Kidney epithelial cell (primary cell): ENCODE data around the gene TMEM119. TPM values are rescaled to one million over a fixed set of nuclear protein-coding genes. Genes with fewer than 3 reads are reported as not detected.

ENCODE experiments used
- DNase-seq: peaks from one replicate; pipeline ENCODE4 v3.0.0-alpha.2; 2010; ENCODE audit warnings: low read depth
- H3K27me3 ChIP-seq: 2 replicates; pipeline ENCODE4 v1.6.0; 2011; ENCODE audit warnings: low read length; ENCODE audit not compliant: control insufficient read depth, insufficient read depth
- H3K36me3 ChIP-seq: 2 replicates; pipeline ENCODE4 v1.5.1; 2011; ENCODE audit warnings: low read length; ENCODE audit not compliant: control insufficient read depth, insufficient read depth
- H3K4me3 ChIP-seq: 2 replicates; pipeline ENCODE4 v1.5.1; 2011; ENCODE audit warnings: low read depth, mild to moderate bottlenecking, control low read depth, low read length
- total RNA-seq: library from RNA; depleted of rRNA; stranded (reverse); fragments of >200 nt; gene quantifications from 2 replicates; pipeline ENCODE4 v1.2.3, GENCODE V29; 2015
- TF ChIP-seq, protein P1 (sequence below): IDR thresholded peaks from 2 replicates; pipeline ENCODE4 v1.5.1; 2011; ENCODE audit warnings: mild to moderate bottlenecking, moderate library complexity, low read length, control low read depth, inconsistent platforms; ENCODE audit not compliant: insufficient read depth, poor library complexity, severe bottlenecking

Gene TMEM119
- total RNA-seq, 1 donor from 2014 or later, result not detected

DNA sequence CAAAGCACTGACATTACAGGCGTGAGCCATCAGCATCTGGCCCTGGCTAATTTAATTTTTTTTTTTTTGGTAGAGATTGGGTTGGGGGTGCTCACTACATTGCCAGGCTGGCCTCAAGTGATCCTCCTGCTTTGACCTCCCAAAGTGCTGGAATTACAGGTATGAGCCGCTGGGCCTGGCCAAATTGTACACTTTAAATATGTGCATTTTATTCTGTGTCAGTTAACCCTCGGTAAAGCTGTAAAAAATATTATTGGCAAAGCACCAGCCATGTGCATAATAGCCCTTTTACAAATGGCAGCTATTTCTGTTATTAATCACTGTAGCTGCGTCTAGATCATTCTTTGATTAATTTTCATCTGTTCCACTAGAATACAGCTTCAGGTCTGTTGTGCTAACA is 12.0 kb downstream of the TMEM119 start:
- Histone ChIP-seq H3K36me3 (no peaks in the 10 kb centered on the region), H3K4me3 (no peak overlapping the region), H3K27me3 (peaks cover 8% of the 10 kb centered on the region)
- no peak for DNase-seq
- TF ChIP-seq, protein P1, sequence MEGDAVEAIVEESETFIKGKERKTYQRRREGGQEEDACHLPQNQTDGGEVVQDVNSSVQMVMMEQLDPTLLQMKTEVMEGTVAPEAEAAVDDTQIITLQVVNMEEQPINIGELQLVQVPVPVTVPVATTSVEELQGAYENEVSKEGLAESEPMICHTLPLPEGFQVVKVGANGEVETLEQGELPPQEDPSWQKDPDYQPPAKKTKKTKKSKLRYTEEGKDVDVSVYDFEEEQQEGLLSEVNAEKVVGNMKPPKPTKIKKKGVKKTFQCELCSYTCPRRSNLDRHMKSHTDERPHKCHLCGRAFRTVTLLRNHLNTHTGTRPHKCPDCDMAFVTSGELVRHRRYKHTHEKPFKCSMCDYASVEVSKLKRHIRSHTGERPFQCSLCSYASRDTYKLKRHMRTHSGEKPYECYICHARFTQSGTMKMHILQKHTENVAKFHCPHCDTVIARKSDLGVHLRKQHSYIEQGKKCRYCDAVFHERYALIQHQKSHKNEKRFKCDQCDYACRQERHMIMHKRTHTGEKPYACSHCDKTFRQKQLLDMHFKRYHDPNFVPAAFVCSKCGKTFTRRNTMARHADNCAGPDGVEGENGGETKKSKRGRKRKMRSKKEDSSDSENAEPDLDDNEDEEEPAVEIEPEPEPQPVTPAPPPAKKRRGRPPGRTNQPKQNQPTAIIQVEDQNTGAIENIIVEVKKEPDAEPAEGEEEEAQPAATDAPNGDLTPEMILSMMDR, result no peak

DNA sequence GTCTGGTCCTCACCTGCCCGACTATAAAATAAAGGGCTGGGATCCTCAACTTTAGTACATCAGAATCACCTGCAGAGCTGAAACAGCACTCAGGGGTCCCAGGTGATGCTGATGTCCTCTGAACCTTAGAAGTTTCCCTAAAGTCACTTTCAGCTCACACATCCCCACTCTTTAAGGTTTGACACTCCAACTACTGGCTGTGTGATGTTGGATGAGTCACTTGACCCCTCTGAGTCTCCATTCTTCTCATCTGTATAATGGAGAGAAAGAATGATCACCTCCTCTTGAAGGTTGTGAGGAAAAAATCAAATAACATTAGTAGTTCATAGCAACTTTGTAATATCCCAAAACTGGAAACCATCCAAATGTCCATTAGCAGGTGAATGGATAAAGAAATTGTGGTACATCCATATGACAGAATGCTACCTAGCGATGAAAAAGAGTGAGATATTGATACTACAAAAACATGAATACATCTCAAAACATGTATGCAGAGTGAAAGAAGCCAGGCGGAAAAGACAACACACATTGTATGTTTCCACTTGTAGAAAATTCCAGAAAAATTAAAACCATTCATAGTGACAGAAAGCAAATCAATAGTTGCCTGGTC is 13.3 kb downstream of the TMEM119 start:
- TF ChIP-seq, protein P1, result no peak
- DNase-seq, result no peak
- Histone ChIP-seq H3K4me3 (no peak overlapping the region), H3K36me3 (no peaks in the 10 kb centered on the region), H3K27me3 (peaks cover 6% of the 10 kb centered on the region)

DNA sequence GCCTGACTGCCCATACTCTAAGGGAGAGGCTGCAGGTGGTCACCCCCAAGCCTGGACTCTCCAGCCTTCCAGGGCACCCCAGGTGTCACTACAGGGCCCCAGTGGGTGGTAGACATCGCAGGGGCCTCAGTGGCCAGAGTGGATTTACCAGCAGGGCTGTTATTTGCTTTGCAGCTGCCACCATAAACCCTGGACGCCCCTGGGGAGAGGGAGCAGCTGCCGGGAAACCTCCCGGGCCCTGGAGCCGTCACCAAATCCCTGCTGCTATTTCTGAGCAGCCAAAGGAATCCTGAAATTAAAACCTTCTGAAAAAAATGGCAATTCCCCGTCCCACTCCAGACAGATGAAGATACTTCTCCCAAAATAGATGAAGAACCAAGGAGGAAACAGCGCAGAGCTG is 13.9 kb downstream of the TMEM119 start:
- TF ChIP-seq, protein P1, result no peak
- Histone ChIP-seq H3K4me3 (no peak overlapping the region), H3K36me3 (no peaks in the 10 kb centered on the region)

DNA sequence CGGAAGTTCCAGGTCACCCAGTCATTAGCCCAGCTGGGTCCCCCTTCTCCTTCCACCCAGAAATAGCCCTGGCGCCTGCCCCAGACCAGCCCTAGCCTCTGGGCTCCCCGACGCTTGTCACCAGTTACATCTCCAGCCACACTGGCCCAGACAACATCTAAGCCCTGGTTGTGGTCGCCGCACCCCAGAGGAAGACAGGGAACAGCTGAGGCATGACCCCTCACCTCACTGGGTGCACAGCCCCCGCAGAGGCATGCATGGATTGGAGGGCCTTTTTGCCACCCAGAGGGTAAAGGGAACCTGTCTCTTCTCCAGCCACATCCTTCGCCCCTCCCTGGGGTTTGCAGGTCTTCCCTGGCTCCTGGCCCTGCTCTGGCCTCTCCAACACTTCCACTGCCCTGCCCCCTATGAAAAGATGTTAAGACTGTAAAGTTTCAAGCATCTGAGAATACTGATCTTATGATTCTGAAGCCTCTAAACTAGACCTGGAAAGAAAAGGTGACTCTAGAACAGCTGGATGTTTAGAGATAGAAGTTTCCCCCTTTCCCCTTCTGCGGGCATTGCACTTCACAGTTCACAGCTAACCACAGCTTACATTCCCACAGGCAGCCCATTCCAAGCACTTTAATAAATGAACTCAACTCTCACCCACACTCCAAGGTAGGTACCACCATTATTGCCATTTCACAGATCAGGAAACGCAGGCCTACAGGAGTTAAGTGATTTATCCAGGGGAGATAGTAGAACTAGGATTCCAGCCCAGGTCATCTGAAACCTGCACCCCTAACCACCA is 14.7 kb downstream of the TMEM119 start:
- H3K36me3 ChIP-seq, result no peaks in the 10 kb centered on the region
- no peak overlapping the region for H3K4me3 ChIP-seq
- peaks cover 4% of the 10 kb centered on the region for H3K27me3 ChIP-seq
- DNase-seq, result no peak
- TF ChIP-seq, protein P1, result no peak

More for the DNA sequence above, 13.9 kb downstream of the TMEM119 start:
- no peak for DNase-seq
- H3K27me3 ChIP-seq, result peaks cover 4% of the 10 kb centered on the region

DNA sequence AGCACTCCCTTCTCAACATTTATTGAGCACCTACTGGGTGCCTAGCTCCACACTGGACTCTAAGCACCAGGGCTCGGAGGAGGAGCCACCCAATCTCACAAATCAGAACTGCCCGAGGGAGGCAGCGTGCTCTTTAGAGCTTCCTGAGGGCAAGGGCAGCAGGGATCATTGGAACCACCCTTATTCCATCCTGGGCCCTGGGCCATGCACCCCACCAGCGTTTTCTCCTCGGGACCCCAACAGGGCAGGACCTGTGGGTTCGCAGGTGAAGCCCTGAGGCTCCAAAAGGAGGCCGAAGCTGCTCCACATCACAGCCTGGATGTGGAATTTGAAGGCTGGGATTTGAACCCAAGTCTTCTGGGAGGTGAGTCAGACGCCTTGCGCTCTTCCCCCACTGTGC is 15.4 kb downstream of the TMEM119 start:
- Histone ChIP-seq H3K4me3 (no peak overlapping the region), H3K36me3 (no peaks in the 10 kb centered on the region), H3K27me3 (peaks cover 4% of the 10 kb centered on the region)
- DNase-seq, result no peak
- TF ChIP-seq, protein P1, result no peak
